Stimulated activated CD4-positive, alpha-beta T cell treated with anti-CD3 and anti-CD28 coated beads, Interleukin-15, amount 100 ng/mL, for 24 hours (primary cell): ENCODE measurements around the gene FOXF1.
A peak's percentile ranks its signal among the peaks of the same experiment; 100 is the strongest.

Experiments used
- DNase-seq: peaks from one replicate; pipeline ENCODE4 v3.0.0-alpha.2; 2020

The FOXF1 gene

DNA sequence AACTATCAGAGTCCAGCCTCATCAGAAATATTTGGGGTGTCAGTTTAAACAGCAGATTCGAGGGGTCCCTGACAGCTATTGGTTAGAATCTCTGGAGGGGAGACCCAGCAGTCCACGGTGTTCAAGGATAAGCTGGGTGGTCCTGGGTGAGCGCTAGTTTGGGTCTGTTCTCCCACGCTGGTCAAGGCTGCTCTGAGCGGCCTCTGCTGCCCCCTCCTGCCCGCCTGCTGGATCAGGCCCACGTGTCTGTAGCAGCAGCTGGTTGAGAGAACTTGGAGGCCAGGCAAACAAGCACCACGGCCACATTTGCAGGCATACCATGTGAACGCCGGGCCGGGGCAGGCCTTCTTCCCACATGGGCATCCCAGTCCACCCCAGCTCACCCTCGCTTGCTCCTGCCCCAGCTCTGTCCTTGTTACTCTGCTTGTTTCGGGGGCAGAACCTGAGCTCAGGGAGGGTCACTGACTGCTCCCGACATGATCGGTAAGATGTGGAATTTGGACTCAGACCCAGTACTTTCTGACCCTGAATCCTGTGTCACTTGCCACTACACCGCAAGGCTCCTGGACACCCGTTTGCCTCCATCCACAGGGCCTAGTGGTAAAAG, 7.4 kb downstream of the FOXF1 start:
- DNase-seq = peak; percentile 55

GRCh38 chr16:86519007-86519648, 8.8 kb downstream of the FOXF1 start:
- DNase-seq = no peak

- peak; percentile 68 for DNase-seq
These were observed 9.5 kb downstream of the FOXF1 start for GRCh38 chr16:86519649-86520316.

DNA sequence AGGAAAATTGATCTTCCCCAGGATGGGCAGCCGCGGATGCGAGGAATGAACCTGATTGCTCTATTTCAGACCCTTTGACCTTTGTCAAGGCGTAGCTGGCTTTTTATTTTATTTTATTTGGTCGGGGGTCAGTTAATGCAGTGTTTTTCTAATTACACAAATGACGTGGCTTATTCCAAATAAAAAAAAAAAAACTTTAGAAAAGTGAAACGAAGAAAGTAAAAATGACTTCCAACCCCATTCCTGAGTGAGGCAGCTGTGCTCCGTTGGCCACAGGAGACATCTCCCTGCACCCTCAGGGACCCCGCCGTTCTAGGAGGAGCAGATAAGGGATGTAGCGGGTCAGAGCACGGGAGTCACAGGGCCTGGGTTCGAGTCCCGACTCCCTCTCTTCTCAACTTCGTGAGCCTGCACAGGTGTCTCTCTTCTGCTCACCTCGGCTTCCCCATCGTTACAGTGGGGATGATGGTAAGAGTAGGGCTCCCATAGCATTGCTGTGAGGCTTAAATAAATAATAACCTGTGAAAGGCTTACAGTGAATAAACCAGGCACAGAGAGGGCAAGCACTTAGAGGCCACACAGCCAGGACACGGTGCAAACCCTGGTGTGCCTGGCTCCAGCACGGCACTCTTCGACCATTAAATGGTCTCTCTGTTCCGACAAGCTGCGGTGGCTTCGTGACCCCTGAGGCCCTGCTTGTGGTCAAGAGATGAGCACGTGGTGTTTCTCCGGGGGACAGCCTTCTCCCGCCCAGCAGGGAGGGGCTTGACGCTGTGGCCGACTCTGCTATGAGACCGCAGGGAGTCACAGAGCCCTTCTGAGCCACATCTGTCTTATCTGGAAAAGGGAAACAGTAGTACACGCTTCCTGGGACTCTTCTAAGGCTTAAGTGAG, 10.2 kb downstream of the FOXF1 start:
- no peak for DNase-seq

DNA sequence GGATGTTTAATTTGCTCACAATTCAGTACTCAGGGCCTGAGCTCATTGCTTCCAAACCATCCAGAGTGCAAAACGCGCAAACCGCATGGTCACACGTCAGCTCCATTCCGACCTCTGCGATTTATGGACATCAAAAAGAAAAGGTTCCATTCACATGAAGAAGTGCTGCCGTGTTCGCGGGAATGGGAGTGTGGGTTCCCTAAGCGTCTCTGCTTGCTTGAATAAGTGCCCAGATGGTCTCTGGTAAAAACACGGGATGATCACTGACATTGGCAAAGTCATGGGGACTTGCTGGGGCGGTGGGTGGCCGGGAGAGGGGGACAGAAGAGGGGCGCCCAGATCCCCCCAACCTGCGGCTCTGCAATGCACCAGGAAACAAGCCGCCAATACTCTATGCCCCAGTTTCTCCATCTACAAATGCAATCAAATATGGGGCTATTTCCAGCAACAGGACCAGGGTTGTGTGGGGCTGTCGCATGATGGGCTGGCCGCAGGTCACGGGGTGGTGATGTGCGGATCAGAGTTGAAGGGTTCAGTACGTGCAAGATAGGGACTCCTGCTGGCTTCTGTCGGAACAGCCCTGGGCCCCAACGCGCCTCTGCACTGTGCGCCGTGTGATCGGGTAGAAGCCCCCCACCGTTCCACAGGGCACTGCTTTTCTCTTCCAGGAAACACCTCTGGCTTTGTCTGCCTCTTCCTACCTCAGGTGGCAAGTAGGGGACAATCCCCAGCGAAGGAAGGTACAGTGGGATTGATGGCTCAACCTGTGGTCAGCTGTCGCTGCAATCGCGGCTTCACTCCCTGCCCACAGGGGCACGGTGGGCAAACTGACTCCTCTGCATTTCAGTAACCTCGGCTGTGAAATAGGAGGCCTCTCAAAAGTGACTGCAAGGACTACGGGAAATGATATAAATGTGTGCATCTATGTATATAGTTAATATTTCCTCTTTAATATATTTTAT, 11.2 kb downstream of the FOXF1 start:
- DNase-seq = no peak

DNA sequence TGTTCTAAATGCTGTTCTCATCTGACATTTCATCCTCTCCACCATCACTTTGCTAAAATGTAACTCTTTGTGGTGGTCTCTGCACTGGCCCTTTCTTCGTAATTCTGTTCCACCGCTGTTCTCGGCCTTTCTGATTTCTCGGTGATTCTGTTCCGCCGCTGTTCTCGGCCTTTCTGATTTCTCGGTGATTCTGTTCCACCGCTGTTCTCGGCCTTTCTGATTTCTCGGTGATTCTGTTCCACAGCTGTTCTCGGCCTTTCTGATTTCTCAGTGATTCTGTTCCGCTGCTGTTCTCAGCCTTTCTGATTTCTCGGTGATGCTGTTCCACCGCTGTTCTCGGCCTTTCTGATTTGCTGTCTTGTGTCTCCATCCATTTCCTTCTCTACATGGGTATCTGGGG, 12.3 kb downstream of the FOXF1 start:
- no peak for DNase-seq

GRCh38 chr16:86523166-86523740, 12.9 kb downstream of the FOXF1 start:
- DNase-seq = no peak

GRCh38 chr16:86524029-86524428, 13.7 kb downstream of the FOXF1 start:
- no peak for DNase-seq

- no peak for DNase-seq
These were observed 15.4 kb downstream of the FOXF1 start for GRCh38 chr16:86525696-86526095.

DNA sequence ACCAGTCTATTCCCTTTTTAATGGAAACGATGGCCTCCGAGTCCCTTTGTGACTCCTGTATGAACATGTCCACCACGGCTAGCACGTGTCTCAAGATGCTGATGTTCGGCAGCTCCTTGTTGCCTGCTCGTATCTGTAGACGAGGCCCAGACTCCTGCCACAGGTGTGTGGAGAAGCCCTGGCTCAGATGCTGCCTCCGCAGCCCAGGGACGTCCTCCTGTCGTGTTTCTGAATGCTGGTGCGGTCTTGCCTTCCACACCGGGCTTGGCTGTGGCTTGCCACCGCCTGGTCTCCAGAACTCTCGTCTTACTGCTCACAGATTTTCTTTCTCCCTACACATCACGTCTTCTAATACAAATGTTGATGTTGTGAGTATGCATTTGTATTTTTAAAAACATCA, 17.0 kb downstream of the FOXF1 start:
- DNase-seq = no peak

DNA sequence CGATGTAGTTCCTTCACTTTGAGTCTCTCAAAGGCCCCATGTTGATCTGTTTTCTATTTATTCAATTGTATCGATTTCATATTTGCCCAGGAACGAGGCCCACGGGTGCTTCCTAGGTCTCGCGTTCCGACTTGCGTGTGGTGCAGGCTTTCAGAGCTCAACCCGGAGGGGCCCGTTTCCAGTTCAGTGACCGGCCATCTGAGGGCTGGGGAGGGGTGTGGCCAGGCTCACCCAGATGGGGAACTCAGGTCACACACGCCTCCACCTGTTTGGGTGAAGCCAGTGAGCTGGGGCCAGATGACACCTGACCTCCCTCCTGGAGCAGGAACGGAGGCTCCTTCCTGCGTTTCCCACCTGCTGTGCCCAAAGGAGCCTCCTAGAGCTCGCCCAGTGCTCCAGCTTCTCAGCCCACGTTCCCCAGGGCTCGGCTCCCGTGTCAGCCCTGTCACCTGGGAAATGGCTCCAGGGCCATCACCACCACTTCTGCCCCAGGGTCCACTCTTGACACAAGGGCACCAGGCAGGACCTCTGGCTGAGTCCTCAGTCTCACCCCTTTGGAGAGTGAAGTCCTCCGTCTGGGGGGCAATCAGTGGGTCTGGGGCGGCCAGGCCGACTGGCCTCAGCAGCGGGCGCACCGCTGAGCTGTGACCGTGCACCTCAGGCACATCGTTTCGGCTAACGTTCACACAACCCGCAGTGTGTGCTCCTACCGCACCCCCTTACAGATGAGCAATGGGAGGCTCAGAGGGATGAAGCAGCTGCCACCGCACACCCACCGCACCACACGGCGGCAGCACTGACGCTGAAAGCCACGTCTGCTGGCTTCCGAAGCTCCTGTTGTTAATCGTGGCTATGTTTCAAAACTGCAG, 18.0 kb downstream of the FOXF1 start:
- DNase-seq = no peak

DNA sequence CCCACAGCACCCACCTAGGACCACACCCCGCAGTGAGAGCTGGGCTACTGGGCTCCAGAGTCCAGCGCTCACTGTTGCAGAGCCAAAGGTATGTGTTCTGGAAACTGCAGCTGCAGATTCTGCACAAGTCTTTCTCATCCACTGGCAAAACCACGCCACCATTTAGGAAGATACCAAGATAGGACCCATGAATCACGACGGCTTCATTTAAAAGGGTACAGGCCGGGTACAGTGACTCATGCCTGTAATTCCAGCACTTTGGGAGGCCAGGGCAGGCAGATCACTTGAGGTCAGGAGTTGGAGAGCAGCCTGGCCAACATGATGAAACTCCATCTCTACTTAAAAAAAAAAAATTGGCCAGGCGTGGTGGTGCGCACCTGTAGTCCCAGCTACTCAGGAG, 18.8 kb downstream of the FOXF1 start:
- no peak for DNase-seq

- no peak for DNase-seq
These were observed 20.2 kb downstream of the FOXF1 start for GRCh38 chr16:86530251-86531190.

GRCh38 chr16:86531191-86531545, 20.8 kb downstream of the FOXF1 start:
- no peak for DNase-seq

GRCh38 chr16:86531641-86532525, 21.6 kb downstream of the FOXF1 start:
- DNase-seq = no peak

DNA sequence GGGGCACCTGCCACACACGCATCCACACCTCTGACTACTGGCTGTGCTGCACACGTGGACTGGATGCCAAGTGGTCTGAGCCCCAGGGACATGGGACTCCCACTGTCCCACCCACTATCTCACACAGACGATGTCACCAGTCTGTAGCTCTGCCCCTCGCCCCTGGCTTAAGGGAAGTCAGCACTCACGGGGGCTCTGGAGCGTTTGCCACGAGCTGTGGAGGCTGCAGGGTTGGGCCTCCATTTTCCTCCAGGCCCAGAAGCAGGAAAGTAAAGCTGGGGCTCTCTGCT, 22.1 kb downstream of the FOXF1 start:
- no peak for DNase-seq

- DNase-seq = no peak
These were observed 22.7 kb downstream of the FOXF1 start for GRCh38 chr16:86533076-86533475.

DNA sequence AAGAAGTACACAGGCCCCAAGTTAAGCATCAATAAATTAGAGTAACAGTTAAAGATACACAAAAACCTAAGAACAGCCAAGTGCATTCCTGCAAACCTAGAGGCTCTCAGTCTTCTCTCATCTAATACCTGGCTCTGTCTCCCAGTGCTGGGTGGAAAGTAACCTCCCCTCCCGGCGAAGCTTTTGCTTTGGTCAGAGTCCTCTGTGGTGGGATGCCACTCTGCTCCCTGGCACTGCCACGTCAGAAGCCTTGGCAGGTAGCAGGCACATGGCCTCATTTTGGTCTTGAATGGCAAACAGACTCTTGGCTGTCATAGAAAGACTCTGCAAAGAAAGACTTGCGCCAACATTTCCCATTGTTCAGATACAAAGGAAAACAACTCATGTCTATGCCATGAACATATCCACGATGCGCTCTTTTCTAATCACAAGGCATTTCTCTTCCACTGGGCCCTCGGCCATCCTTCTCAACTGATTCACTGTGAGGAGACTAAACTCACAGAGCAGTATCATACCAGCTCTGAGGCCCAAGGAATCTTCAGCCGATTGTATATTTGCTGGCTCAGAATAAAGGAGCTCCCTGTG, 23.5 kb downstream of the FOXF1 start:
- DNase-seq = no peak
